ENCODE measurements around the gene ABHD12.
"Not testable (repeated sequence)": the region's sequence is repeated elsewhere in the genome, so short reads cannot be mapped to it uniquely, and the experiment has no call there.

ABHD12 gene

DNA sequence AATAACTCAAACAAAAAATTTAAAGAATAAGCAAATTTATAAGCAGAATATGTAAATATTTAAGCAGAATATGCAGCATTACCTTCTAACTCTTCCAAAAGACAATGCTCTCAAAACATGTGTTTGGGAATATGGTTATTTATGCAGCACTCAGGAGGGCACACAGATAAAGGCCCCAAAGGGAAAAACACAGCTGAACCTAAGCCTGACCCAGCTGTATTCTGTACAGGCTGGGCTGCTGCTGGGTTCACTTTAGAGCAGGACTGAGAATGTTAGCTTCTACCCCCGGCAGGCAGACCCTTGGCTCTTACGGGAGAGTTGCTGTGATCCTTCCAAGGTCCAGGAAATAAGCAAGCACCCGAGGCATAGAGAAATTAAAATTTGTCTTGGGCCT, 37.3 kb downstream of the ABHD12 start:
- FAIRE-seq, result no peak

GRCh38 chr20:25352746-25353145, 37.9 kb downstream of the ABHD12 start:
- FAIRE-seq, result no peak

GRCh38 chr20:25351024-25351360, 39.6 kb downstream of the ABHD12 start:
- FAIRE-seq, result no peak

- FAIRE-seq, result no peak
Observed at GRCh38 chr20:25346349-25346748, 44.3 kb downstream of the ABHD12 start.

- no peak for FAIRE-seq
Observed at GRCh38 chr20:25345721-25346120, 44.9 kb downstream of the ABHD12 start.

DNA sequence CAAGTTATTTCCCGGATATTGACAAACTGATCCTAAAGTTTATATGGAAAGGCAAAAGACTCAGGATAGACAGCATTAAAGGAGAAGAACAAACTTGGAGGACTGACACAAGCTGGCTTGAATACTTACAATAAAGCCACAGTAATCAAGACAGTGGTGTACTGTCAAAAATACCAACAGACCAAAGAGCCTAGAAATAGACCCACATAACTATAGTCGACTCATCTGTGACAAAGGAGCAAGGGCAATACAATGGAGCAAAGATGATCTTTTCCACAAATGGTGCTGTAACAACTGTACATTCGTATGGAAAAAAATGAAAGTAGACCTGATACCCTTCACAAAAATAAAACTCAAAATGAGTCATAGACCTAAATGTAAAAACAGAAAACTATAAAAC, 46.0 kb downstream of the ABHD12 start:
- no peak for FAIRE-seq

DNA sequence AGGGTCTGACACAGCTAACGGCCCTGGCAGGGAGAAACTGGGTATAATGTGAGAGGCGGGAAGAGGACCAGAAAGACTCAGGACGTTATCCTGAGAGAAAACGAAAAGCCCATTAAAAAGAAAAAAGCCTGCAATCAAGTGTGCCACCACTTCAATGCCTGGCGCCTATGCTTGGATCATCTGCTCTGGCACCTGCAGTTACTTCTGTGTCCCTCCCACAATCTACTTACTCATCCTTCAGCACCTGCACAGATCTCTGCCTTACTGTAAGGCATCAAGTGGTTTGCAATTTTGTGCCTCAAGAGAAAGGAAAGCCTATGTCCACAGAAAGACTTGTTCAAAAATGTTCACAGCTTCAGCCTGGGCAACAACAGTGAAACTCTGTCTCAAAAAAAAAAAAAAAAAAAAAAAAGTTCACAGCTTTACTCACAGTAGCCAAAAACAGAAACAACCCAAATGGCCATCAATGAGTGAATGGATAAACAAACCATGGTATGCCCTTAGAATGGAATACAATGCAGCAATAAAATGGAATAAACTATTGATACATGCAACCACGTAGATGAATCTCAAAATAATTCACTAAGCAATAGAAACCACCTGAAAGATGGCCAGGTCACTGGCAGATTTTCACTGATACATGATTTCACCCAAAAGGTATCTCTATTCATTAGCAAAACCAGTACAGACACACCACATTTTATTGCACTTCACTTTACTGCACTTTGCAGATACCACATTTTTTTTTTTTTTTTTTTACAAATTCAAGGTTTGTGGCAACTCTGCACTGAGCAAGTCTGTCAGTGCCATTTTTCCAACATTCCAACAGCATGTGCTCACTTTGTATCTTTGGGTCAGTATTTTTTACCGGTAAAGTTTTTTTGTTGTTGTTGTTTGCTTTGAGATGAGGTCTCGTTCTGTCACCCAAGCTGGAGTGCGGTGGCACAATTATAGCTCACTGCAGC, 48.6 kb downstream of the ABHD12 start:
- FAIRE-seq, result no peak

DNA sequence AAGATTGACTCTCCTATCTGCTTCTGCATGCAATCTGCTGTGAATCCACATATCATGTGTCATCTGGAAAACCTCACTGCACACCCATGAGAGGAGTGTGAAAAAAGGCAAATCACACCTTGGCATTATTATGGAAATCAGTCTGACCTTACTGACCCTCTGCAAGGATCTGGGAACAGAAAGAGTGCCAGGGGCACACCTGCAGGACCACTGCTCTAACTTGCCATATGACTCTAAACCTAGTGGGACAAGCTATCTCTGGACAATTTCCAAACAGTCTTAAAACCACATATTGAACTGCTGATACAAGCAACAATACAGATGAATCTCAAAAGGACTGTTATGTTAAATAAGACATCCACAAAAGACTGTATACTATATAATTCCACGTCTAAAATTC, 50.3 kb downstream of the ABHD12 start:
- FAIRE-seq, result no peak

DNA sequence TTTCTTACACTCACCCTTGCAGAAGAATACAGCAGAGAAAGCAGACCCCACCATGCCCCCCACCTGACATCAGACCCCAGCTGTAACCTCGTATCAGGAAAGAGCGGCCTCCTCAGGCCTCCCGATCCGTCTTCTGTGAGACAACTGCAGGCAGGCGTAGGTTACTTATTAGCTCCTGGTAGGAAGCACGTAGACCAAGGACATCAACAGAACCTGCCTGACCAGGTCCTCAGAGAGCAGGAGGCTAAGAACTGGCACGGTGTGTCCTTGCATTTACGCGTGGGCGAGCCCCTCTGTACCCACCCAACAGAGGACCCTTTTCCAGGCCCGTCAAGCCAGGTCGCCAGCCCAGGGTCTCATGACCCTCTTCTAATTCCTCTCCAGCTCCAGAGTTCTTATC, 51.0 kb downstream of the ABHD12 start:
- no peak for FAIRE-seq

- no peak for FAIRE-seq
Observed at GRCh38 chr20:25338112-25339023, 52.3 kb downstream of the ABHD12 start.

- FAIRE-seq, result no peak
Observed at GRCh38 chr20:25336561-25337422, 53.8 kb downstream of the ABHD12 start.

DNA sequence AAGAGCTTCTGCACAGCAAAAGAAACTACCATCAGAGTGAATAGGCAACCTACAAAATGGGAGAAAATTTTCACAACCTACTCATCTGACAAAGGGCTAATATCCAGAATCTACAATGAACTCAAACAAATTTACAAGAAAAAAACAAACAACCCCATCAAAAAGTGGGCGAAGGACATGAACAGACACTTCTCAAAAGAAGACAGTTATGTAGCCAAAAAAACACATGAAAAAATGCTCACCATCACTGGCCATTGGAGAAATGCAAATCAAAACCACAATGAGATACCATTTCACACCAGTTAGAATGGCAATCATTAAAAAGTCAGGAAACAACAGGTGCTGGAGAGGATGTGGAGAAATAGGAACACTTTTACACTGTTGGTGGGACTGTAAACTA, 55.7 kb downstream of the ABHD12 start:
- not testable (repeated sequence) for FAIRE-seq

DNA sequence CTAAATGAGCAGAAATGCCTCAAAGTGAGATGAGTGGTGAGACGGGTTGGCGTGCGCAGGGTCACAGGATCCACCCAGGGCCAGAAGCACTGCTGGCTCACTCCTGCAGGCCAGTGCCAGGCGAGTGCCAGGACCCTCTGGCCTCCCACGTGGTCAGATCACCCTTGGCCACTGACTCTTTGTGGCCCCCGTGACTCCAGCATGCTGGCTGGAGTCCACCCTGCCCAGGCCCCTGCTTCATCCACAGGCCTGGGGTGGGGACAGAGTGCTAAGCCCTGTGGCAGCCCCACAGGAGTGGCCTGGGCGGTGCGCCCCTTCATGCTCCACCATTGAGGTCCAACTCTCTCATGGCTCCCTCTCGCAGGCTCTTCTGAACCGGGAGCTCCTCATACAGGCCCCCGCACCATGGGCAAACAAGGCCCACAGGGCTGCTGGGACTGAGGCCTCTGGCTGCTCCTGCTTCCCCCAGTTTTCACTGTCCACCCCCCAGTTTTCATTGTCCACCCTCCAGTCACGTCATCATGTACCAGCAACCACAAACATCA, 61.6 kb downstream of the ABHD12 start:
- no peak for FAIRE-seq

DNA sequence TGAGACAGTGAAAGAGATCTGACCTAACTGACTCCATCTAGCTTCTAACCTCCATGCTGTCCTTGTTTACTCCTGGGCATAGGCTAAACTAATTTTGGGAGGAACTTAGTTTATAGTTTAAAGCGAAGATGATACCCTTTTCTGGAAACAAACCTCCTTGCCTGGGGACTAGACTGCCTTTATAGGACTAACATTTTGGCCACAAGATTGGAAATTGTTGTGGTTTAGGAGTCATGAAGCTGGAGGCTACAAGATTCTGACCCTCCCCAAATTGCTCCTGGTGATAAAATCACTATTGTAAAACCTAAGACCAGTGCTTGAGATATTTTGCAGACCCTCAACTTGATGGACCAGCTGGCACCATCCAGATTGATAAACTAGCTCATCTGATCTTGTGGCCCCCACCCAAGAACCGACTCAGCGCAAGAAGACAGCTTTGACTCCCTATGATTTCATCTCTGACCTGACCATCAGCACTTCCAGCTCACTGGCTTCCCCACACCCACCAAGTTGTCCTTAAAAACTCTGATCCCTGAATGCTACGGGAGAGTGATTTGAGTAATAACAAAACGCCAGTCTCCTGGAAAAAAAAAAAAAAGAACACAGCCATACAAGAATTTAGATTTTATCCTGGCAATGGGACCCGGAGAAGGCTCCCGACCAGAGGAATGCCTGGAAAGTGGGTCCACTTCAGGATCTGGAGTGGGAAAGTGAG, 63.0 kb downstream of the ABHD12 start:
- FAIRE-seq, result no peak

DNA sequence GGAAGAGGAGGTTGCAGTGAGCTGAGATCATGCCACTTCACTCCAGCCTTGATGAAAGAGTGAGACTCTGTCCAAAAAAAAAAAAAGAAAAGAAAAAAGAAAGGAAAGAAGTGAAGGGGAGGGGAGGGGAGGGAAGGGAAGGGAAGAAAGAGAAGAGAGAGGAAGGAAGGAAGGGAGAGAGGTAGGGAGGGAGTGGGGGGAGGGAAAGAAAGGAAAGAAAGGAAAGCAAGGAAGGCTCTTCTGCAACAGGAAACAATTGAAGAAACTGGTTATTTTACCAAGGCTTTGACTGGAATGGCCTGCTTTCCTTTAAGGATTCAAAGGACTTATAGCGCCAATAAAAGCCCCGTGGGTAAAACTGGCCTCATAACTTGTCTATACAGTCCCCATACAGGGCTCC, 64.6 kb downstream of the ABHD12 start:
- FAIRE-seq, result no peak

GRCh38 chr20:25325073-25325472, 65.6 kb downstream of the ABHD12 start:
- no peak for FAIRE-seq

DNA sequence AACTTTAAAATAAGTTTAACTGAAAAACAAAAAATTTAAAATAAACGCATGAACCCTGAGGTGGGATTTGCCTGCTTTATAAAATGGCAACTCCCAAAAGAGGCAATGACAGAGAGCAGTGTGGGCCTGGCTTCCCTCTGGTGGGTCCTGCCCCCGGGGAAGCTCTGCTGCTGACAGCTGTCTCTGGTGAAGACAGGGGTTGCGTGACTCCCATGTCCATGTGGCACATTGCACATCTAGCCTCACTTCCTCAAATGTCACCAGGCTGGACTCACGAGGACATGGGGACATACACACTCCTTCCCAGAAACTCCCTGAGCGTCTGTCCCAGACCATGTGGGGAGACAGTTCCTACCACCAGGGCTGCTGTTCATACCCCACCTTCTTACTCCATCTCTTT, 66.2 kb downstream of the ABHD12 start:
- no peak for FAIRE-seq

GRCh38 chr20:25323496-25324246, 67.0 kb downstream of the ABHD12 start:
- FAIRE-seq, result no peak

GRCh38 chr20:25321991-25322390, 68.6 kb downstream of the ABHD12 start:
- FAIRE-seq, result no peak

DNA sequence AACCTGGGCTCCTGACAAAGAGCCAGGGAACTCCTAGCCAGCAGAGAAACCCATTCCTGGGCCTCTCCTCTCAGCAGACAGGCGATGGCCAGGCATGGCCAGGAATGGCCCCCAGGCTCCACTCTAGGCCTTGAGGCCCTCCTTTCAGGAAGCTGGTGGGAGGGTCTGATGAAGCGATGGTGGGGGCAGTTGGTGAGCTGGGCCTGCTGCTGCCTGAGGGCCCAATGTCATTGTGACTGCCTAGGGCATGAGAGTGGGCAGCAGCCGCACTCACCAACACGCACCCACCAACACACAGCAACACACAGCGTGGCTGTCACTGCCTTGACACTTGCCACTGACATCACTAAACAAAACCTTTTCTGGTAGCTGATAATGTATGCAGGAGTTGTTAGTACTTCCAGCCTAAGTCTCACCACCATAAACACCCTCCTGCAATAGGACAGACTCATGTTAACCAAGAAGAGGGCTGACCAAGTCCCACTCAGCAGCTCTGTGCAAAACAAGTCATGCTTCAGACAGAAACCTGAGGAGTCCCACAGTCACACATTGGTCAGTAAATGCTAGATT, 69.3 kb downstream of the ABHD12 start:
- FAIRE-seq, result no peak
